HL-60/S4 treated with retinoic acid at 250 ng/mL for 4 days and 3 days (cell line): Measurements from ENCODE around the gene ZNRF2.

Experiments
- in situ Hi-C: fragments of 300-500 bp; cut with MboI; formaldehyde crosslinking; loops from 2 replicates; pipeline ENCODE4 v1.7.0; 2022; ENCODE audit warnings: low sequenced_read_pairs

ZNRF2 gene

DNA sequence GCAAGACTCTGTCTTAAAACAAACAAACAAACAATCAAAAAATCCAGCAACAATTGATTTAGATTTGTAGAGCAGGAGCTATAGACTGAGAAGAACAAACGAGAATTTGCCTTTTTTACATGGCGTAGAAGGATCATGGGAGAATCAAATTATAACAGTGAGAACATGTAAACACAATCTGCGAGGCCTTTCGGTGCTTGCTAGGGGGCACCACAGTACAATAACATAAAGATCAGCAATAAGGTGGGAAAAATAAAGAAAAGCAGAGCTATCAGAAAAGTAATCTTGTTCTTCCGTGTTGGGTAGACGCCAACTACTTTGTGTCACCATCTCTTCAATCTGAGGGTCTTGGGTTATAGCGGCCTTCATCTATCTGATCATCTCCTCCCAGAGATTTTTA is 112.0 kb downstream of the ZNRF2 start:
- in situ Hi-C loops = no loop called here

DNA sequence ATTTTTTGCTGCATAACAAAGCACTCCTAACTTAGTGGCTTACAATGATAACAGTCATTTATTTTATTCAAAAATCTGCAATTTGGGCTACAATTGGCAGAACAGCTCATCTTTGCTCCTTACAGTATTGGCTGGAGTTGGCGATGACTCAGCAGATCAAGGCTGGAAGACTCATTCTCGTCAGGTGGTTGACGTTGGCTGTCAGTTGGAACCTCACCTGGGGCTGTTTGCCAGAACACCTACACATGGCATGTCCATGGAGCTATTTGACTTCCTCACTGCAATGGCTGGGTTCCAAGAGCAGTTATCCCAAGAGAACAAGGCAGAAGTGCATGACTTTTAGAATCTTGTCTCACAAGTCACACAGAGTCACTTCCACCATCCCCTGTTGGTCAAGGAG is 119.1 kb downstream of the ZNRF2 start:
- in situ Hi-C loops = no loop called here

DNA sequence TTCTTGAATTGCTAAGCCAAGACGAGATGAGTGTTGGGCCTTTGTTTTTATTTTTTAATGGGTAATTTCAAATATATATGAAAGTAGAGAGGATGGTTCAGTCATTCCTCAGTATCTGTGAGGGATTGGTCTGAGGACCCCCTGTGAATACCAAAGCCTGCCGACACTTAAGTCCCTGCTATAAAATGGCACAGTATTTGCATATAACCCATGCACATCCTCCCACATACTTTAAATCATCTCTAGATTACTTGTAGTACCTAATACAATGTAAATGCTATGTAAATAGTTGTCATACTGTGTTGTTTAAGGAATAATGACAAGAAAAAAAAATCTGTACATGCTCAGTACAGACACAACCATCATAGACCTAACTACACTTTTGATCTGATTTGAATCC is 120.8 kb downstream of the ZNRF2 start:
- in situ Hi-C loops = no loop called here

DNA sequence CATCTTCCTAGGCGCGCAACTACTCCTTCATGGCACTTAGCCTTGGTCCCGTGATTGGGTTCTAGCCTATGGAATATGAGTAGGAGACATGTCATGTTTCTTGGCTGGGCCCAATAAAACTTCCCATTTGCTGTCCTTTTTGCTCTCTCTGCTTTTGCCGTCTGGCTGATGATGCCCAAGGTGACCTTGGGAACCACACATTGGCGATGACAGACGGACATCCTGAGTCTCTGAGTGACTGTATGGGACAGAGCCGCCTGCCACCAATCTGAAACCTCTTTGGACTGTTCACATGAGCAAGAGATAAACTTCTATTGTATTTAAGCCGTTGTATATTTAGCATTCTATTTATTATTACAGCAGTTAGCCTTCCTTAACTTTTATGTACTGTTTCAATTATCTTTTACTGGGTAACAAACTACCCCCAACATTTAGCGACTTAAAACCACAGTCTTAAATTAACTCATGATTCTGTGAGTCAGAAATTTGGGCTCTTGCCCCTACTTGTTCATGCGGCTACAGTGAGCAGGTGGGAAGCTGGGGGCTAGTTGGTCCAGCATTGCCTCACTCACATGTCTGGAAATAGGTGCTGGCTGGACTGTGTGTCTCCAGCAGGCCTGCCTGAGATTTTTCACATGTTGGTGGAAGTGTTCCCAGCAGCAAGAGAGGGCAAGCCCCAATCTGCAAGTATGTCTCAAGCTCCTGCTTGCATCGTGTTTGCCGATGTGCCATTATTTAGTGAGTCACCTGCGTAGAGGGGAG is 122.4 kb downstream of the ZNRF2 start:
- in situ Hi-C loops = no loop called here

DNA sequence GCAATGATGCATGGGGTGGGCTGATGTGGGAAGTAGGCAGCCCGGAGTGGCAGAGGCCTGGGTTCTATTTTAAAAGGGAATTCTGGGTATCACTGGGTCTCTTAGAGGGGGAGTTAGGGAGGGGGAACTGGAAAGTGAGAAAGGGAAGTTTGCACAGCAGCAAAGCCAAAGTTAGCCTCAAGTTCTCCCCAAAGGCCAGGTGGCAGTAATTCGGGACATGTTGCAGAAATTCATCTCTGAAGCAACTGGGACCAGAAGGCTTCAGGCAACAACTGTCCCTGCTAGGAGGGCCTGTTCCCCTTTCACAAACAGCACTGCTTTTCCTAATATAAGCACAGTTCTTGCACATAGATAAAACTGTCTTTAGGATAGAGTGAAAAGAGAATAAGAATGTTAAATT is 126.8 kb downstream of the ZNRF2 start:
- in situ Hi-C loops = no loop called here

DNA sequence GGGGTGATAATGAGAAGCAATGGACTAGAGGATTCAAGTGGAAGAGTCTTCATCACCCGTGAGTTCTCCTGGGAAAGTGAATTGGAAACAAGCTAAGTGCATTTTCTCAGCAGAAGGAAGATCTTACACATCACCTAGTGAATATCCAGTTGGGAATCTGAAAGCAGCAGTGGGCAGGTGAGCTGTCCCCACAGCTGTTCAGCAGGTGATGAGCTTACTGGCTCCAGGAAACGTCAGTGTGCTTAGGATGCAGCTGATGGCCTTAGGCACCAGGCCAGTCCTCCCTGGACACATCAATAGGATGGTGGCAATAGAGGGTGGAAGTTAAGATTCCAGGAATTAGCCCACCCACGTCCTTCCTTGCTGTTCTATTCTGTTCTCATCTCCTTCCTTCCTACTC is 127.5 kb downstream of the ZNRF2 start:
- in situ Hi-C loops = no loop called here

DNA sequence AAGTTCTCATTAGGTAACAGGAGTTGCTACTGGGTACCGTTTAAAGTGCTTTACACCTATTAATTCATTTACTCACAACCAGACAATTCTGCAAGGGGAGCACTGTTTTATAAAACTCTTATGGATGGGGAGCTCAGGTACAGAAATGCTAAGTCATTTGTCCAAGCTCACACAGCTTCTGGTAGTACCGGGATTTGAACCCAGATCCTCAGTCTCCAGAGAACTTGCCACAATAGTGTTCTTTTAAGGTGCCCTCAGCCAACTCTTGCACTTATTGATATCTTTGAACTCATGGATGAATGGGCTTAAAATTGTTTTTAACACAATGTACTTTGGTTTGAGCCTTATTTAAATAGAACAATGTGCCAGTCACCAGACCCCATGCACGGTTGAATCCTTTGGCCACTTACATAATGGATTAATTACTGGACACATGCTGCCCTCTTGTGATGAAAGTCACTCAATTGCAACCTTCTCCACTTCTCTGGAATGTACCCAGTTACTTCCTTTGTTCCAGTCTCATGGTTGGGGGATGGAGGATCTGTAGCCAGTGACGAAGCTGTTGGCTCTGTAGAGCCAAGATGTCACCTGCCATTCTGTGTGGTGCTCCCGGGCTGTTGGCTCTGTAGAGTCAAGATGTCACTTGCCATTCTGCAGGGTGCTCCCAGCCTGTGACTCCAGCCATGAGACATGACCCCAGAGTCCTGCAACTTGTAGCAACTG is 128.5 kb downstream of the ZNRF2 start:
- in situ Hi-C loops = no loop called here

DNA sequence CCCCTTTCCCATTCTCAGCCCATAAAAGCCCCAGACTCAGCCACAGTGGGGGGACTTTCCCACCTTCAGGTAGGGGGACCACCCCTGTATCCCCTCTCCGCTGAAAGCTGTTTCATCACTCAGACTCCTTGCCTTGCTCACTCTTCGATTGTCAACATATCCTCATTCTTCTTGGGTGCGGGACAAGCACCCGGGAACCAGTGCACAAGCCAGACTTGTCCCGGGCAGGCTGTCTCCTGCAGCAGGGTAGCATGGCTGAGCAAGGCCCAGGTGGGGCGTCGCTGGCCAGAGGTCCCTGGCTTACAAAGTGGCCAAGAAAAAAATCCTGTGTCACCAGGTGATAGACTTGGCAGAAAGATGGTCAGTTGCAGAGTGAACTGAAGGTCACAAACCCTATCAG is 129.5 kb downstream of the ZNRF2 start:
- in situ Hi-C loops = no loop called here
